GM04503 (cell line): ENCODE results near the gene TMPRSS9.
"Not testable (repeated sequence)": the region's sequence is repeated elsewhere in the genome, so short reads cannot be mapped to it uniquely, and the experiment has no call there.

Experiments
- DNase-seq: peaks from one replicate; pipeline ENCODE4 v3.0.0-alpha.2; 2012; ENCODE audit warnings: low read depth

The TMPRSS9 gene

DNA sequence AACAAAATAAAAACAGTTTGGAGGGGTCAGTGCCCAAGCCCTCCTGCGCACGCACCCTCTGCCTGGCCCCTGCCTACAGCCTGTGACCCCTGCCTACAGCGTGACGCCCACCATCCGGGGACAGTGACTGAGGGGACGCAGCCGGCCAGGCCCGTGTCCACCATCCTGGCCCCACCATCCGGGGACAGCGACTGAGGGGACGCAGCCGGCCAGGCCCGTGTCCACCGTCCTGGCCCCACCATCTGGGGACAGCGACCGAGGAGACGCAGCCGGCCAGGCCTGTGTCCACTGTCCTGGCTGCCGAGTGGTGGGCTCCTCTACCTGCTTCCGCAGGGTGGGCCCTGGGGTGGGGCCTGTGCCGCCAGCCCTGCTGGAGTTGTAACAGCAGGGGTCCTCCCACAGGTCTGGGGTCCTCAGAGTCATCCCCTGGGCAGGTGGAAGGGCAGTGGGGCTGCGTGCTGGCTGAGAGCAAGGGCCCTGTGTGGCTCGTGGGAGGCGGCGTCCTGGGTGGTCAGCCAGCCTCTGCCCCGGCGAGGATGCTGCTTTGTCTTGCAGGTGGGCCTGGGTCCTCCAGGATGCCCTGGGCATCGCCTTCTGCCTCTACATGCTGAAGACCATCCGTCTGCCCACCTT is 17.3 kb upstream of the TMPRSS9 start:
- DNase-seq: no peak

DNA sequence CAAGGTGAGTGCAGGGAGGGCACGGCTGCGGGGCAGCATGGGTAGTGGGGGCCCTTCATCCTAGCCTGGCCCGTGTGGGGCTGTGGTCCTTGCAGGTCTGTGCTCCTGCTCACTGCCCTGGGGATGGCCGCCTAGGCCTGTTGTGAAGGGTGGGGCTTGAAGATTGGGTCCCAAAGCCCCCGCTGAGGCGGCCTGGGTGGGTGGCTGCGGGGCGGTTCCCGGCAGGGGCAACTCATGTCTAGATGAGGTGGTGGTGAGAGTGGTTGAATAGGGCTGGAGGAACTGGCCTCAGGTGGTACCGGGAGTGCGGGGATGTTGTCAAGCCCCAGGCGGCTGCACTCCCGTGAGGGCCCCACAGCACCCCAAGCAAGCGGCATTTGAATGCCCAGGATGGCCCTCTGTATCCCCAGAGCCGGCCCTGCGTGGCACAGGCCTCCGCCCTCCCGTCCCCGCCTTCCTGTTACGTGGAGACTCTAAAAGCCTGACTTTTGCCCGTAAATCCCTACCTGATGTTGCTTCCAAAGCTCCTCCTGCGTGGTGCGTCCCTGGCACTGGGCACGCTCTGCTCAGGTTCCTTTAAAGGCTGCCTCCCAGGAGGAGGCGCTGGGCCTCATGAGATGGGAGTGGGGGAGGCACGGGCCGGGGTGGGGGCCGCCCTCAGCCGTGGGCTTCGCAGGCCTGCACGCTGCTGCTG is 16.6 kb upstream of the TMPRSS9 start:
- DNase-seq: no peak

DNA sequence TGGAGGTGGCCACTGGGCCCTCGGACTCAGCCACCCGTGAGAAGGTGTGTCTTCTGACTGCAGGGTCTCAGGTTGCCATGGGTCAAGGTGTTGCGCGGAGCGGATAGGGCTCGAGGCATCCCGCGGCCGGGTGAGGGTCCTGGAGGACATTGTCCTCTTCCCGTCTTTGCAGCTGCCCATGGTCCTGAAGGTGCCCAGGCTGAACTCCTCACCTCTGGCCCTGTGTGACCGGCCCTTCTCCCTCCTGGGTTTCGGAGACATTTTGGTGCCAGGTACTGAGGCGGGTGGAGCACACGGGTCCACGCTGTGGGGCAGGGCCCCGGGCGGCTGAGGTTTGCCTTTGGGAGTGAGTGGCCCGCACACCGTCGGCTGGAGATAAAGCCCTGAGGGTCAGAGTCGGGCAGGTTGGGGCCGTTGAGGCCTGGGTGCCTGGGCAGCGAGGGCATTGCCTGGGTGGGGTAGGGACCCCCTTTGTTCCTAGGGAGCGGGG is 15.6 kb upstream of the TMPRSS9 start:
- DNase-seq: no peak

DNA sequence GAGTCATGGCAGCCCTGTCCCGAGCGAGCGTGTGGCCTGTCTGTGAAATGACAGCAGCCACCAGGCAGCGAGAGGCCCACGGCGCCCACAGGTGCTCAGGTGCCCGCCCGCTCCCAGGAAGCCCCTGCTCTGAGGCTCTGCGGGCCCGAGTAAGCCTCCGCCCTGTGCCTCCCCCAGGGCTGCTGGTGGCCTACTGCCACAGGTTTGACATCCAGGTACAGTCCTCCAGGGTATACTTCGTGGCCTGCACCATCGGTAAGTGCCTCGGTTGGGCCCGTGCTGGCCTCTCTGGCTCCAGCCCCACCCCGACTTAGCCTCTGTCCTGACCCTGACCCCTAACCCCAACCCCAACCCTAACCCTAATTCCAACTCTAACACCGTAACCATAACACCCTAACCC is 15.0 kb upstream of the TMPRSS9 start:
- DNase-seq: no peak

DNA sequence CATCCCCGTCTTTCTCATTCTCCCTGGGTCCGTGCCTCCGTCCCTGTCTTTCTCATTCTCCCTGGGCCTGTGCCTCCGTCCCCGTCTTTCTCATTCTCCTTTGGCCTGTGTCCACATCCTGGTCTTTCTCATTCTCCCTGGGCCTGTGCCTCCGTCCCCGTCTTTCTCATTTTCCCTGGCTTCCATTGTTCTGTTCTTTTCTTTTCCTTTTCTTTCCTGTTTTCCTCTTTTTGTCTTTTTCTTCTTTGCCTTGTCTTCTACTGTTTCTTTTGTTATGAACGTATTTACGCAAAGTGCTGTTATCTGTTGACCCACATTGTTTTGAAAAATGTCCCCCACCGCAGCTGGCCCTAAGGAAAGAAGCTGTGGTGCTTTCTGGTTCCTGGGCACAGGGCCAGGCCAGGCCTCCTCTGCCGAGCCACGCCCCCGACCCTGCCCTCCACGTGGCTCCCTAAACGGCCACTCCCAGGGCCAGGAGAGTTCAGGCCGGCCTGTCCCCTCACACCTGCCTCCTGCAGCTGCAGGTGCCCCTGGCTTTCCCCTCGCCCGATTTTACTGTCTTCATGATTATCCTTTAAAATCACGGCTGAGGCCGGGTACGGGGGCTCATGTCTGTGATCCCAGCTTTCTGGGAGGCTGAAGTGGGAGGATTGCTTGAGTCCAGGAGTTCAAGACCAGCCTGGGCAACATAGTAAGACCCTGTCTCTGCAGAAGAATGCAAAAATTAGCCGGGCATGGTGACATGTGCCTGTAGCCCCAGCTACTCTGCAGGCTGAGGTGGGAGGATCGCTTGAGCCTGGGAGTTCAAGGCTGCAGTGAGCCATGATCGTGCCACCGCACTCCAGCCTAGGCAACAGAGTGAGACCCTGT is 14.0 kb upstream of the TMPRSS9 start:
- no peak for DNase-seq

DNA sequence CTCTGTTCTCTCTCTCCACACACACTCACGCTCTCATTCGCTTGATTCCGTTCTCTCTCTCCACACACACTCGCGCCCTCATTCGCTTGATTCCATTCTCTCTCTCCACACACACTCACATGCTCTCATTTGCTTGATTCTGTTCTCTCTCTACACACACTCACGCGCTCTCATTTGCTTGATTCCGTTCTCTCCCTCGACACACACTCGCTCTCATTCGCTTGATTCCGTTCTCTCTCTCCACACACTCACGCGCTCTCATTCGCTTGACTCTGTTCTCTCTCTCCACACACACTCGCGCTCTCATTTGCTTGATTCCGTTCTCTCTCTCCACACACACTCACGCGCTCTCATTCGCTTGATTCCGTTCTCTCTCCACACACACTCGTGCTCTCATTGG is 10.2 kb upstream of the TMPRSS9 start:
- DNase-seq: not testable (repeated sequence)

DNA sequence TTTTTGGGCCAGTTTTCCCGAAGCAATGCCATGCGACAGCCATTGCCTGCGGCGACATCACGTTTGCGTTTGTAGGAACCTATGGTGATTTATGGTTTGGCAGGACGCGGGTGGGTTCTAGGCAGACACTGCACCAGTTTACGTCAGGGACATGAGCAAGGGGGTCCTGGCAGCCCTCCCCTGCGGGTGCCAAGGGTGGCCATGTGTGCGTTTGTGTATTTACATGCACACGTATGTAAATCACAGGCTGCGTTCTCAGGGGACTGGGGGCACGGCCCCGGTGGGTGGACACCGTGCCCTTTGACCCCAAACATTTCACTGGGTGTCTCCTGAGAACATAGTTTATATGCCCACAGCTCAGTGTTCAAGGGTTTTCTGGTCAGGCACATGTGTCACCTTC is 9.4 kb upstream of the TMPRSS9 start:
- DNase-seq: no peak

DNA sequence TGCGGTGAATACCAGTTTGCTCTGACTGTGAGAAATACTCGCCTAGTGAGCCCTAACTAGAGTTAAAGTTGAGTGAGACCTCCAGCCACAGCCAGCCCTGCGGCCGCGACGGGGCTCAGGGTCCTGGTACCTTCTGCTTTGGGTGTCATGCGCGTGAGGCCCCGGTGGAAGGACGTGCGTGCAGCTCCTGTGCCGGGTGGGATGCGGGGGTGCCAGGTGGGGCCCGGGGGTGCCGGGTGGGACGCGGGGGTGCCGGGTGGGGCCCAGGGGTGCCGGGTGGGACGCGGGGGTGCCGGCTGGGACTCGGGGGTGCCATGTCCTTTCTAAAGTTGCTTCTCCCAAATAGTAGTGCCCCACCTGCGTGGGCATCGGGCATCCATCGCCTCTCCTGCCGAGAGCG is 8.5 kb upstream of the TMPRSS9 start:
- no peak for DNase-seq

DNA sequence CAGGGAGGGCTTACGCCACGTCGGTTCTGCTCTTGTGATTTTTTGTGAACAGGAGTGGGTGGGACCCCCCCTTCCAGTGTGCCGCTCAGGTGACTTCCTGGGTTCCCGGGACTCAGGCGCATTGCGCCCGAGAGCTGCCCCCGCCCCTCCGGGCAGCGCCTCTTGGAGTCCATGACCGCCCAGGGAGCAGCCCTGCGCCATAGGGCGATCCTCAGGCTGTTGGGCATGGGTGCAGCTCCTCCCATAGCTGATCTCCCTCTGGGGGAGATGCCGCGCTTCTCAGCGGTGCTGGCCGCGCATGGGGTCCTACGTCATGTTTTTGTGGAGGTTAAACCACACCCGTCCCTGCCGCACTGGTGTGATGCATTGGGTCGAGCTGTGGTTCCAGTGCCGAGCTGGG is 7.9 kb upstream of the TMPRSS9 start:
- no peak for DNase-seq

DNA sequence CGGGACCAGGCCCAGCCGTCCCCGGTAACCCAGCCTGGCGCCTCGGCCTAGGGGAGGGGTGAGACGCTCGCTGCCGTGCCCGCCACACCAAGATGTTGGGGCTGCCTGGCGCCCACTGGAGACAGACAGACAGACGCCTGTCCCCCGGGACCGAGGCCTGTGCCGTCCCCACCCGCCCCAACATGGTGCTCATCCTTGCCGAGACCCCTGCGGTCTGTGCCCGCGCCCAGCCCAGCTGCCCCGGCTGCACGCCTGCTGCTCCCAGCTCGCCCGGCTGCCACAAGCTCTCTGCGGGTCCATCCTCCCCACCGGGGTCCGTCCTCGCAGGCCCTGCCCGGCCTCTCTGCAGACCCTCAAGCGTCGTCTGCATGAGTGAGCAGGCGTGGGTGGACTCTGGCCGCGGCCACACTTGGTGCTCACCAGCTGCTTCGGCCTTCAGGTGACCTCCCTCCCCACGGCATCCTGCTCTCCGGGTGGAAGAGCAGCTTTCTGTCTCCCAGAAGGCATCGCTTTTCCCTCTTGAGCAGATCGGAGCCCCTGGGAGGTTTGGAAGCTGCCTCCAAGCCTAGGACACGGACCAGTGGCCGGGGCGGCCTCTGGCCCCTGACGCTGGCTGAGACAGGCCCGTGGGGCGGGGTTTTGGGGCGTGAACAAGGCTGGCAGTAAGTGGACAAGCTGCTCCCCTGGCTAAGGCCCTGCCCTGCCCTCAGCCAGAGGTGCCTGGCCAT is 6.7 kb upstream of the TMPRSS9 start:
- DNase-seq: no peak

DNA sequence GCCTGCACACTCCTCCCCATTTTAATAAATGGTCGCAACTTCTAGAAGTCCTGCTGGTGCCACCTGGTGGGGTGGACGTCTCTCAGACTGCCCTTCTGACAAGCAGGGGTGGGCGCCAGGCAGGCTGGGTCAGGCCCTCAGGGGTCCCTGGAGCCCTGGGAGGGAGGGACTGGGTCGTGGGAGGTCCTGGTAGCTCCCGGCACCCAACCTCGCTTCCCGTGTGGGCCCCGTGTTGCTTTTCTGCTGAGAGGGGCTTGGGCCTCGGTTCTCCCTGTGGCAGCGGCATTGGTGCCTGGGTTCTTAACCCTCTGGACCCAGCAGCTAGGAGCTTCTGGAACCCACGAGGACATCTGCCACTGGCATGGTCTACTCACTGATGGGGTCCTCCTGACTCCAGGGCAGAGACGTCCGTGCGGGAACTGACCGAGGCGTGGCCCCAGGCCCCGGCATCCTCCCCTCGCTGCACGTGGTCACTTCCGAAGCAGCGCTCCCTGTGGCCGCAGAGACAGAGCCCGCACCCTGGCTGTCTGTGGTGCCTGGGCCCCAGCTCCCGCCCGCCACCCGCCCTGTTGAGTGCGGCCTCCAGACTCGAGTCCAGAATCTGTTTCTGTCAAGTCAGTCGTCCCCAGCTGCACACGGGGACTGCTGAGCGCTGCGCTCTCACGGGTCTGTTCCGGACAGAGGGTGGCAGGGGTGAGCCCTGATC is 6.0 kb upstream of the TMPRSS9 start:
- no peak for DNase-seq

DNA sequence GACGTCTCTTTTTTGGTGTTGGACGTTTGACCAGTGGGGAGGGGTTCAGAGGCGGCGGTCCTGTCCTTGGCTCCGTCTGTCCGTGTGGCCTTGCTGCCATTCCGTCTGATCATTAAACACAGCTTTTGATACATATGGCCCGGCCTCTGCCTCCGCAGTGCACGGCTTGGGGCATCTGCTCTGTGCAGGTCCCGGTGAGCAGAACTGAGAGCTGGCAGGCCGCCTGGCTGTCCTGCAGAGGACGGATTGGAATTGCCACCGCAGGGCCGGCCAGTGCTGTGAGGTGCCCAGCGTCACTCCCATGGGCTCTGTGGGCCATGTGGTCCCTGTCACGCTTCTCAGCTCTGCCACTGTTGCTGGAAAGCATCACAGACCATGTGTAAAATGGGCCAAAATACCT is 5.4 kb upstream of the TMPRSS9 start:
- no peak for DNase-seq

DNA sequence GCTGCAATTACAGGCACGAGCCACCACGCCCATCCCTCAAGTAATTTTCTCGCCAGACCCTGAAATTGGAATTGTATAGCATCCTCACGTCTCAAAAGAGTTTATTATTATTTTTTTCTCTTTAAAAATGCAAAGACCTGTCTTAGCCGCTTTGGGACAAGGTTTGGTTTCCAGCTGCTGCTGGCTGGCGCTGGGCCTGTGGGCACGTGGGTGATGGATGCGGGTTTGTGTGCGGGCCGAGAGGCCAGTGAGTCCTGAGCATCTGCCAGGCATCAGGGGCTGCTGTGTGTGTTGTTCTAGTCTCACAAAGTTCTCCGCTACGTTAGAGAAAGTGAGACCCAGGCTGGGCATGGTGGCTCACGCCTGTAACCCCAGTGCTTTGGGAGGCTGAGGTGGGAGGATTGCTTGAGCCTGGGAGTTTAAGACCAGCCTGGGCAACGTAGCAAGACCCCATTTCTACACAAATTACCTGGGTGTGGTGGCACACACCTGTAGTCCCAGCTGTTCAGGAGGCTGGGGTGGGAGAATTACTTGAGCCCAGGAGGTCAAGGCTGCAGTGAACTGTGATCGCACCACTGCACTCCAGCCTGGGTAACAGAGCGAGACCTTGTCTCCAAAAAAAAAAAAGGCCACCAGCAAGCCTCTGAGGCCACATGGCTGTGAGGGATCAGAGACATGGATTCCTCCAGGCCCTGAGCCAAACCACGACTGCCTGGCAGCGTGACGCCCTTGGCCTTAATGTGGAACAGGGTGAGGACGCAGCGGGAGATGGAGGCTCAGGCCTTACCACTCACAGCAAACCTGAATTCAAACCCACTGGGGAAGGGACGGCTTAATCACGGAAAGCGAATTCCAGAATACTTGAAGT is 4.7 kb upstream of the TMPRSS9 start:
- peak; percentile 54 for DNase-seq

DNA sequence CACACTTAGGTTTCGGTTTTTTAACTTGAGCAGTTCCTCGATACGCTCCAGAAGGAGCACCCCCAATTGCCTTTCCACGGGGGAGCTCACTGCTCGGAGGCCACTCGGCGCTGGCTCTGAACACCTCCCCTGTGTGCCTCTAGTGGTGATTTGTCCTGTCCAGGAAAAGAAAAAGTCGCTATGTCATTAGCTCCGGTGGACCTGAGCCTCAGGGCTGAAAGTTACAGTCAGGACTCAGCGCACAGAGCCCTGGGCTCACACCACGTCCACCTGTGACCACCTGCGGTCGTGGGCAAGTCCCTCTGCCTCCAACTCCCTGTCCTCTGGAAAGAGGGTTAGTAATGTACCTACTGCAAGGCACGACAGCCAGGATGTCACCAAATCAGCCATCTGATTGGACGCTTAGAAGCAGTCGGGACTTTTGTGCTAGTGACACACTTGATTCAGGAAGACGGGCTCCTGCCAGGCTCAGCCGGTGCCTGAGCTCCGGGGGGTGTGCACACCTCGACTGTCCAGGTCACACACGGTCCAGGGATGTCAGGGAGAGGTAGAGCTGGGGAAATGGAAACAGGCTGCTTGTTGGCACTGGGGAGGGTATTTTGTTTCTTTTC is 3.9 kb upstream of the TMPRSS9 start:
- DNase-seq: no peak

DNA sequence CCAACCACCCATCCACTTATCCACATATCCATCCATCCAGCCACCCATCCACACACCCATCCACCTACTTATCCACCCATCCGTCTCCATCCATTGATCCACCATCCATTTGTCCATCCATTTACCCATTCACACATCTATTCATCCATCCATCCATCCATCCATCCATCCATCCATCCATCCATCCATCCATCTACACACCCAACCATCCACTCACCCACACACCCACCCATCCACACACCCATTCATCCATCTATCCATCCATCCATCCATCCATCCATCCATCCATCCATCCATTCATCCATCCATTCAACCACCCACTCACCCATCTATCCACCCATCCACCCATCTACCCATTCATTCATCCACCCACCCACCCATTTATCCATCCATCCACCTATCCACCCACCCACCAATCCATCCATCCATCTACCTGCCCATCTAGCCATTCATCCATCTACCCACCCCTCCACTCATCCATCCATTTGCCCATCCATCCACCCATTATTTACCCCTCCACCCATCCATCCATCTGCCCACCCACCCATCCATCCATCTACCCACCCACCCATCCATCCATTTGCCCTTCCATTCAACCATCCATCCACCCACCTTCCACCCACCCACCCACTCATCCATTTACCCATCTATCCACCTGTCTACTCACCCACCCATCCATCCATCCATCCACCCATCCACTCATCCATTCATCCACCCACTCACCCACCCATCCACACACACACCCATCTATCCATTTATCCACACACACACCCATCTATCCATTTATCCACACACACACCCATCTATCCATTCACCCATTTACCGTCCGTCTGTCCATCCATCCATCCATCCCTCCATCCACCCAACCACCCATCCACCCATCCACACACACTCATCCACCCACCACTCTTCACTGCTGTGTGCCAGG is 2.5 kb upstream of the TMPRSS9 start:
- no peak for DNase-seq

DNA sequence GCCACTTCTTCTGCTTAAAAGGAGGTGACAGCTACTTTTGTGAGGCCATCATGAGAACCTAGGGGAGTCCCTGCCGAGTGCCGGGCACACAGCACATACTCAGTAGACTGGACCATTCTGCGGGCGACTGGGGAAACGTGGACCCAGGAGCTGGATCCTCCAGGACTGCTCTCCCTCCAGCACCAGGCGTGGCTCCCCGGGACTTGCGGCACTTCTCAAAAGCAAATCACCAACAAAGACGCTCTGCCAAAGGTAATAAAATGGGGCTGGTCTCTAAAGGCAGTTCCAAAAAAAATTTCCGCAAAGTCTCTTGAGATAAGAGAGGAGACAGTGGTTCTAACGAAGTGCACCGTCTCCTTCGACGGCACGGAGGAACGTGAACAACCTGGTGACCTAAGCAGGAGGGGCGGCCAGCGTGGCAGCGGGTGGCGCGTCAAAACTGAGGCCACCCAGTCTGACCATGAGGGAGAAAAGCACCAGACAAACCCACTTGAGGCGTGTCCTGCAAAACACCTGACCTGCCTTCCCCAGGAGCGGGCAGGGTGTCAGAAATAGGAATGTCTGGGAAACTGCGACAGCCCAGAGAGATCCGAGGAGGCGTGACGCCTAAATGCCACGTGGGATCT is 1.4 kb upstream of the TMPRSS9 start:
- no peak for DNase-seq

DNA sequence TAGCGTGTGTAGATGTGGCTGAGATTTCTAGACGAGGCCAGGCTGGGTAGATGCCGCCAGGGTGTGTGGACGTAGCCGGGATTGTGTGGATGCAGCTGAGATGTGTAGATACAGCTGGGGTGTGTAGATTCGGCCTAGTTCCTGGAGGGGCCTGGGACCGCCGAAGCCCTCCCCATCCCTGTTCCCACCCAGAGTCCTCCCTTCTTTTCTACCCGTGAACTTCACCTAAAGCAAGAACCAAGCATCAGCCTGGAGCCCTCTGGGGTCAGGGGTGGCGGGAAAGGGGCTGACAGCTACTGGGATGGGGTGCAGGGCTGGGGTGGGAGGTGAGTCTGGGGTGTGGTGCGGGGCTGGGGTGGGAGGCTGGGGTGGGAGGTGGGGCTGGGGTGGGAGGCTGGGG is 768 bp downstream of the TMPRSS9 start:
- no peak for DNase-seq

DNA sequence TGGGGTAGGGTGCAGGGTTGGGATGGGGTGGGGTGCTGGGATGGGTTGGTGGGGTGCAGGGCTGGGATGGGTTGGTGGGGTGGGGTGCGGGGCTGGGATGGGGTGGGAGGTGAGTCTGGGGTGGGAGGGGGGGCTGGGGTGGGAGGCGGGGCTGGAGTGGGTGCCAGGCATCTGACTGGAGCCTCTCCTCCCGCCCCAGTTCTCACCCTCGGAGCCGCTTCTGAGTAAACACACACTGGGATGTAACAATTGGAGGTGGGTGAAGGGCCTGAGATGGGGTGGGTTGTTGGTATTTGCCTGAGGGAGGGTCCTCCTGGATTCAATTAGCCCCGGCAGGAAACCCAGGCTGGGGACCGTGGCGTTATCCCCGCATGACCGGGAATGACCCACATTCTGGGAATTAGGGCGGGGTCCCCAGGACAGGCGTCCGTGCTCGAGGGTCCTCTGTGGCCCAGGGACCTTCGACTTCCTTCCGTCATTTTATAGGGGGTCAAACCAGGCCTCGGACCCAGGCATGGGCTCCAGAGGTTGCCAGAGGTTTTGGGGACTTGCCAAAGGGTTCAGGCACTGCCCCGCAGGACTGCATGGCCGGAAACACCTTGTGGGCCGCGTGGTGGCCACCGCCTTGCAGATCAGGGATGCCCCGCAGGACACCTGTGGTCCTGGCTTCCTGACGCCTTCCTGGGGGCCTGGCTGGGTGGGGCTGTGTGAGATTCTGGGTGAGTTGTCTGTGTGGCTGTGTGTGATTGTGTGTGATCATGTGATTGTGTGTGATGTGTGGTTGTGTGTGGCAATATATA is 1.4 kb downstream of the TMPRSS9 start:
- DNase-seq: no peak
